GM19324 (cell line): ENCODE results near the gene EPHA7.

ENCODE experiments used
- ATAC-seq: cut with Tn5 transposase; IDR thresholded peaks from one replicate; pipeline ENCODE4 v1.9.1; 2021; ENCODE audit warnings: mild to moderate bottlenecking, moderate library complexity; ENCODE audit not compliant: unreplicated experiment, low FRiP score

Gene EPHA7

DNA sequence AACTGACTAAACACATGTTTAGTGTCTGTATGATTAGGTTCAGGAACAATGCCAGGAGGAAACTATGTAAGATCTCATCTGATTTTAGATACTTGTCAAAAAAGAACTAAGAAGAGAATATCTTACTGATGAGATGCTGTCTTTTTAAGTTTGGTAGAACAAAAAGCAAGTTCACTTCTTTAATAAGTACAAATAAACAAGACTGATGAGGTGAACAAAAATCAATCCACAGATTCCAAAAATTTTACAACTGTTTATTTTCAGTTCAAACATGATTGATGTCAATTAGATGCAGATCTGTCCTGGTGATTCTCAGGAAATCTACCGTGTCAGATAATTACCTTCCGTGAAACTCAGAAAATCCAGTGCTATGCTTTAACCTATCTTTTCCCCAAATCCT, 24.9 kb downstream of the EPHA7 start:
- ATAC-seq: no peak

- ATAC-seq: no peak
Measured at GRCh38 chr6:93393554-93394074, 25.7 kb downstream of the EPHA7 start.

- no peak for ATAC-seq
Measured at GRCh38 chr6:93392797-93393196, 26.6 kb downstream of the EPHA7 start.

DNA sequence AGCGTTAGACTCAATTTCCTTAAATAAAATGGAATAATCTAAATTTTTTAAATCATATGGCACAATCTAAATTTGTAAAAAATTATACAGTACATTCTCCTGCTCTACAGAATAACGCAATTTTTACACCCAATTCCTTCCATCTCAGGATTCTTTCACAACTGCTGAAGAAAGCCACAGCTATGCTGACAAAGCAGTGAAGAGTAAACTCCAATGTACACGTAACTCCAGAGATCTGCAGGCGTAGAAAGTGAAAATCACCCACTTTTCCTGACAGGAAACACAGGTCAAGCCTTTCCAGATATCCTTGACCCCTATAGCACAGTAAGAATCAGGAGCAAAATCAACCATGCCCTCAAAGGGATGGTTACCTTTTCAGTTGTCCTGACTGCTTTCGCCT, 27.4 kb downstream of the EPHA7 start:
- no peak for ATAC-seq

DNA sequence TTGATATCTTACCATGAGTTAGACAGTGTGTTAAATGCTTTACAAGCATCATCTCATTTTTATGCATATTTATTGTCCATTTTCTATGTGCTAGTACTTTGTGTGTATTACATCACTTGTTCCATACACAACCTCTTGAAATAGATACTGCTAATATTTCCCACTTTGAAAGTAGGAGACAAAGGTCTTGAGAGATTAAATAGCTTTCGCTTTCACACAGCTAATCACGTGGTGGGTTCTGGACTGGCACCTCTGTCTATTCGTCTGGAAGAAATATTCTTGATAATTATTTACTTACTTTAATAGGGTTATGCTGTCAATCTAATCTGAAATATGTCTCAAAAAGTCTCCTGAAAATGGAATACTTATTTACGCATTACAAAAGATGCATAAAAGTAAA, 30.2 kb downstream of the EPHA7 start:
- no peak for ATAC-seq

DNA sequence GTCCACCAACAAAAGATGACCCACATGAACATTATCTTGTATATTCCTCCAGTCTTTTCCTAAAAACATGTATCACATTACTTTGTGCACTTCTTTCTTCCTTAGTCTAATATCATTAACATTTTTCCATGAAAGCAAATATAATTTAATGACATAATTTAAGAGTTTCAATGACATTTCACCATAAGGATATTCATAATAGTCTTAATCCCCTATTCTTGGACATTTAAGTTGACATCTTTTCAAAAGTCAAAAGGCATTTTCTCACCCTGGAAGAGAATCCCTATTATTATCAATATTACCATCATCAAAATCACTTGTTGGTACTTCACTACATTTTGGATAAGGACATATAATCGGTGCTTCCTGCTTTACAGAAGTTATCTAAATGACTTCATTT, 31.3 kb downstream of the EPHA7 start:
- ATAC-seq: no peak

GRCh38 chr6:93376026-93376540, 43.3 kb downstream of the EPHA7 start:
- no peak for ATAC-seq

DNA sequence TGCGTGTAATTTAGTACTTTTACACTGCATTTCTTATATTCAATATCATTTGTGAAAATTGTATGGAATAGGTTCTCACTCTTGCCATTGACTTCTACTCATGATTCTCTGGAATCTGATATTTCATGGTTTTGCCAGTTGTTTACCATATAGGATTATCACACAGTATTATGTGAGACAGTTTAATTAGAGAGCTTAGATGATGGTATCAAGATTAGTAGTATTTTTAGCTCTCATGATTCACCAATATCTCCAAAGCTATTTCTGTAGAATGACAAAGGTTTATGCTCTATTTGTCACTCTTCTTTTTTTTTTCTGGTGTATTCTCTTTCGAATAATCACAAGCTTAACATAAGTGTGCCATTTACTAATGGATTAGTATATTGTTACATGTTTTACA, 45.9 kb downstream of the EPHA7 start:
- no peak for ATAC-seq

GRCh38 chr6:93371756-93372155, 47.6 kb downstream of the EPHA7 start:
- ATAC-seq: no peak

- ATAC-seq: no peak
Measured at GRCh38 chr6:93369586-93370134, 49.7 kb downstream of the EPHA7 start.

GRCh38 chr6:93366506-93366905, 52.9 kb downstream of the EPHA7 start:
- ATAC-seq: no peak

- ATAC-seq: no peak
Measured at GRCh38 chr6:93365445-93365844, 53.9 kb downstream of the EPHA7 start.

DNA sequence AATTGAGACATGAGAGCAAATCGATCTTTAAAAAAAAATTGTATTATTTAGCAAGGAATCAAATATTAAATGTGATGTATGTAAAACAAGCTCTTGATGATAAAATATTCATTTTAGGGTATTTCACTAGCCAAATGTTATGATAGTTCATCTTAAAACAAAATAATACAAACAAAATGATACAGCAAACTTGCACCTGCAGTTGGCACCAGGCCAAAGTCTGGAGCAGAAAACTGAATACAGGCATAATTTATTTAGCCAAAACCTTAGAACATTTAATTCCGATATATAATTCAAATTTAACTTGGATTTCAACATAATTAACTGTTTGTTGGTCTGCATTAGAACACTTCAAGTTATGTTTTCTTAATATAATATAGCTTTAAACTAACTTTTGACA, 60.9 kb downstream of the EPHA7 start:
- no peak for ATAC-seq

DNA sequence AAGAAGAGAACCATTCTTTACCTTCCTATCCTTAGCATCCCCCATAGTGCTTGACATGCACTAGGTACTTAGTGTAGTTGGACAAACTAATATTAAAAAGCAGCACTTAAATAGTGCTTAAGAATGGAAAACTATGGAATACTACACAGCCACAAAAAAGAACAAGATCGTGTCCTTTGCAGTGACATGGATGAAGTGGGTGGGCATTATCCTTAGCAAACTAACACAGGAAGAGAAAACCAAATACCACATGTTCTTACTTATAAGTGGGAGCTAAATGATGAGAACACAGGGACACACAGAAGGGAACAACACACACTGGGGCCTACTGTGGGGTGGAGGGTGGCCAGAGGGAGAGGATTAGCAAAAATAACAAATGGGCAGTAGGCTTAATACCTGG, 66.8 kb downstream of the EPHA7 start:
- no peak for ATAC-seq

- ATAC-seq: no peak
Measured at GRCh38 chr6:93351222-93351621, 68.1 kb downstream of the EPHA7 start.

DNA sequence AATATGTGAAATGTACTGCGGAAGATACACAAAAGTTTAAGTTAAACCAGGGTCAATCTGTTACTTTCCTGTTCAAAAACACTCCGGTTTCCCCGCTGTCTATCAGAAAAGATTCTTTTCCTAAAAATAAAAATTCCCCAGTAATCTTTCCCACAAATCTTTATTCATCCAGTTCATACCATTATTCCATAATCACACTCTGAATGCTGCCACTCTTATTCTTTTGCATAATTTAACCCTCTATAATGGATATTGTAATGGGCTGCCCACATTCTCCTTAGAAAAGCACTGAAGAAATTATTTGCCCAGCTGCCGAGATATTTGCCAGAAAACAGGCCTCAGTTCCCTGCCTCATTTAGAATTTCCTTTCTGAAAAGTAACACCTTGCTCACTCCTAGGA, 68.6 kb downstream of the EPHA7 start:
- ATAC-seq: no peak

DNA sequence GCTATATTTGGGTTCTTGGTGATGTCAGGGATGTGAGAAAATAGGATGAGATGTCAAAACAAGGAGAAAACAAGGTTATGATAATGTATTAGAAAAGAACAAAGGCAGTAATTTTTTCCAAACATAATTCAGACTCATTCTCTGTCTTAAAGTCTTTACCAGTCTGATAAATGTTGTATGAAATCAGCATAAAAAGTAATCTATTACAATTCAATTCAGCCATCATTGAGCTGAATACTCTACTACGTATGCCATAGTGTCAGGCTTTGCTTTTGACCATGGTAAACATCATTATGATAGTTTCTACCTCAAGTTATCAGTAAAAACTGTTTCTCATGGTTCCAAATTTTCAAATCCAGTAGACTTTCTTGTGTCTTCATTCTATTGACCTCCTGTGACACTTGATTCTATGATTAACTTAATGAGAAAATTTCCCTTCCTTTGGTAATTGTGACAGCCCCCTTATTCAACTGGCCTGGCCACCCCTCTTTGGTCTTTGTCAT, 75.0 kb downstream of the EPHA7 start:
- no peak for ATAC-seq

DNA sequence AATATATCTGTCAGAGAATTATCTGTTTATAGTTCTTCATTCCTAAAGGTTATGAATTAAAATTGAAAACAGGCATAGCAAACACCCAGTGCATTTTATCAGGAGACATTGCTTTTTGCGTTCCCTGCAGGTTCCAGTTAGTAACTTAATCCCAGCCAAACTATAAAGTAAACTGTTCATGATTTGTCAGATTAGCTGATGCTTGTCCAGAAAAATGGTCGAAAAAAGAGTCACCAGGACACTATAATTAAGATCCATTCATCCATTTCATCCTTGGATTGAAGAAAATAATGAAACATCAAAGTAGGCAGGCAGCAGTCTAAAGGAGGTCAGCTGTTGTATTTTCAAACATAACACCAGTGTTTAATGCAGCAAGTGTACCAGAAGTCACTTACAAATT, 75.9 kb downstream of the EPHA7 start:
- ATAC-seq: no peak

DNA sequence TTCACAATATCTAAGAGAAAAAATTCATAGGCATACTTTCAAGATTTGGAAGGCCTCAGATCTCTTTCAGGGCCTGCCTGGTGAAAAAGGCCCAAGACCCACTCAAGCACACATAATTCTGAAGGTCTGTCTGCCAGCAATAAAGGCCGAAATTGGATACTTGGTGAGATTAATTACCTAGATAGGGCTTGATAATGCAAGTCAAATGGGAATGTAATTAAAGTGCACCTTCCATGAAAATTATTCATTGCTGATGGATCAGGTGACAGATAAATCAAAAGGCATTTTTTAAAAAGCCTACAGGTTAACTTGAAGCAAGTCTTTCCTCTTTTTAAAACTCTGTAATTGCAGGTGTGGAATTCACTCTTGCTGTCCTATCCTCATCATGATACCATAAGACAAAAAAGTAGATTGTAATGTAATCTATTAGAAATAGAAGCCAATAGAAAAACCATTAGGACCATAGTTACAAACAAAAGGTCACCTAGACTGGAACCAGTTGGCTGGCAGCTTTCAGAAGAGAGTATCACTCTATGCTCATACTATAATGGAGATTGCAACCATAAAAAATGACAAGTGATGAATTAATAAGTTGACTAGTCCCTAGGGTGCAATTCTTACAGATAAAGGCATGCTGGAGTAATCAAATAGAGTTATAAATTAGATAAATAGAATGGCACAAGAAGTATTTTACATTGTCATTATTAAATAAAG, 77.3 kb downstream of the EPHA7 start:
- no peak for ATAC-seq

GRCh38 chr6:93337772-93338394, 81.5 kb downstream of the EPHA7 start:
- ATAC-seq: no peak

DNA sequence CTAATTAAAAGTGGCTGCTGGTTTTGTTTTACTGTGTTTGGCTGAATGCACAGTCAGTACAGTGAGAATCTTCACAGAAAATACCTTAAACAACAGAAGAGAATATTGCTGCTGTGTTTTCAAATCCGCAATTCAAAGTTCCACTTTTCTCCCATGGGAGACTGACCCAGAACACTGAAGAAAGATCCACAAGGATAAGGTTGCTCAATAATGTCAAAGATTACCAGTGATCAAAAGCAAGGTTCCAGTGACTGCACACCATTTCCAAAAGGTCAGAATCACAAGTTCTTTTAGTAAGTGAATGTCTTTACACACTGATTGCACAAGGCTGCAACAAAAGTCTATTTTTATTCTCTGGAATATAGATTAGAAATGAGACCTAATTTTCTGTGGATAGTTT, 82.3 kb downstream of the EPHA7 start:
- no peak for ATAC-seq
